K562 (cell line): ENCODE results near the gene TUBB1. TPM values are rescaled to one million over a fixed set of nuclear protein-coding genes. Genes with fewer than 3 reads are reported as not detected.

Experiments used
- ATAC-seq: fragments of 200-7000 bp; cut with Tn5 transposase; 3 replicates; pipeline ENCODE4 v1.9.1; 2020; ENCODE audit warnings: moderate library complexity
- BruUV-seq: library from RNA; stranded (reverse); fragments of 400-500 nt; replicated peaks from 2 replicates; lab custom pipeline; 2021; lab: Mats Ljungman, UMichigan
- CTCF ChIA-PET: fragments of 300-600 bp; formaldehyde crosslinking; extraction: SDS; loops from one replicate; lab custom pipeline; 2021; ENCODE audit warnings: low intra/inter-chr PET ratio; lab: Yijun Ruan, JAX
- POLR2A ChIA-PET: fragments of 300-600, 350-650 bp; sonication (Branson Sonifier 250); formaldehyde crosslinking; extraction: SDS; loops from one replicate; lab custom pipeline; 2021; ENCODE audit warnings: antibody characterized with exemption, inconsistent platforms; lab: Yijun Ruan, JAX
- DNase-seq, 4 experiments: peaks; one replicate each; pipeline versions ENCODE4 v3.0.0 to v3.0.0-alpha.2; 2011 to 2018; ENCODE audit warnings: low spot score in 3 of 4, mixed read lengths in 3 of 4; ENCODE audit errors: extremely low read depth in 1 of 4
- FAIRE-seq: peaks from 2 replicates; lab custom pipeline; 2011; peaks lifted over from hg19 to GRCh38; lab: Jason Lieb, UNC
- H2AFZ ChIP-seq: 2 replicates; pipeline ENCODE4 v1.6.0; 2011; ENCODE audit warnings: low read depth, low read length, control low read depth, inconsistent platforms
- H3K27ac ChIP-seq: fragments of 200-600 bp; 3 replicates; pipeline ENCODE4 v1.8.0; 2011; ENCODE audit warnings: low read depth, mild to moderate bottlenecking, control low read depth, inconsistent platforms, low read length, moderate library complexity, mixed read lengths; ENCODE audit errors: extremely low read depth
- H3K27me3 ChIP-seq, 2 experiments: fragments of 300-600 bp in 1 of 2; 2 replicates in 1 of 2; 3 replicates in 1 of 2; pipeline versions ENCODE4 v1.6.0 to v1.8.0; 2011; ENCODE audit warnings: inconsistent platforms in 2 of 2, low read length in 2 of 2, mild to moderate bottlenecking in 1 of 2, mixed read lengths in 1 of 2, moderate library complexity in 1 of 2; ENCODE audit not compliant: control insufficient read depth in 2 of 2, insufficient read depth in 2 of 2
- H3K36me3 ChIP-seq: fragments of 300-600 bp; 3 replicates; pipeline ENCODE4 v1.8.0; 2011; ENCODE audit warnings: mild to moderate bottlenecking, low read length, inconsistent platforms; ENCODE audit not compliant: control insufficient read depth, insufficient read depth
- H3K4me1 ChIP-seq, 2 experiments: fragments of 200-600 bp in 1 of 2; replicated peaks in 1 of 2; 2 replicates in 1 of 2; 3 replicates in 1 of 2; pipeline versions ENCODE4 v1.5.1 to v1.8.0; 2011; ENCODE audit warnings: inconsistent platforms in 2 of 2, low read length in 2 of 2, mild to moderate bottlenecking in 1 of 2, mixed read lengths in 1 of 2, moderate library complexity in 1 of 2; ENCODE audit not compliant: control insufficient read depth in 2 of 2, insufficient read depth in 2 of 2
- H3K4me2 ChIP-seq: 2 replicates; pipeline ENCODE4 v1.6.1; 2011; ENCODE audit warnings: low read length, control low read depth, inconsistent platforms, mixed read lengths; ENCODE audit not compliant: insufficient read depth
- H3K4me3 ChIP-seq: fragments of 200-600 bp; sonication (generic), shearing (Covaris generic); 2 replicates; pipeline ENCODE4 v1.5.1; 2016; ENCODE audit warnings: control low read depth, inconsistent platforms
- H3K79me2 ChIP-seq: fragments of 200-600 bp; 3 replicates; pipeline ENCODE4 v1.8.0; 2011; ENCODE audit warnings: low read length, inconsistent platforms; ENCODE audit not compliant: control insufficient read depth, insufficient read depth
- H3K9ac ChIP-seq, 2 experiments: 2 replicates each; pipeline versions ENCODE4 v1.6.0 to v1.6.1; 2011; ENCODE audit warnings: low read depth in 2 of 2, low read length in 2 of 2, control low read depth in 1 of 2, inconsistent platforms in 1 of 2, mild to moderate bottlenecking in 1 of 2, mixed read lengths in 1 of 2; ENCODE audit not compliant: insufficient read depth in 1 of 2
- H3K9me1 ChIP-seq: one replicate; pipeline ENCODE4 v1.6.0; 2011; ENCODE audit warnings: inconsistent platforms, mild to moderate bottlenecking, low read length, moderate library complexity; ENCODE audit not compliant: control insufficient read depth, insufficient read depth
- H3K9me3 ChIP-seq: replicated peaks from 2 replicates; pipeline ENCODE4 v1.5.1; 2011; ENCODE audit warnings: low read depth, low read length, inconsistent platforms; ENCODE audit not compliant: control insufficient read depth, insufficient read depth
- H4K20me1 ChIP-seq: replicated peaks from 2 replicates; pipeline ENCODE4 v1.6.1; 2011; ENCODE audit warnings: low read length, inconsistent platforms, mixed read lengths; ENCODE audit not compliant: control insufficient read depth, insufficient read depth
- CREB3 ChIP-seq: fragments of 450-650 bp; conservative IDR thresholded peaks from 2 replicates; pipeline ENCODE4 v1.6.1; 2016; ENCODE audit warnings: missing genetic modification characterization, low read depth, mild to moderate bottlenecking, missing compliant biosample characterization, moderate library complexity
- CTCF ChIP-seq, 3 experiments: IDR thresholded peaks in 2 of 3; conservative IDR thresholded peaks in 1 of 3; 2 replicates each; pipeline ENCODE4 v1.5.1; 2011 to 2012; ENCODE audit warnings: low read length in 3 of 3, mild to moderate bottlenecking in 3 of 3, control low read depth in 2 of 3, improper control_type of control experiment in 1 of 3, inconsistent platforms in 1 of 3, low read depth in 1 of 3, mixed read lengths in 1 of 3, moderate library complexity in 1 of 3; ENCODE audit not compliant: insufficient read depth in 2 of 3
- DACH1 ChIP-seq: fragments of 450-650 bp; IDR thresholded peaks from 2 replicates; pipeline ENCODE4 v1.6.1; 2018; ENCODE audit not compliant: partially characterized antibody
- OTX1 ChIP-seq: fragments of 450-650 bp; formaldehyde crosslinking; IDR thresholded peaks from 2 replicates; pipeline ENCODE4 v1.4.0; 2022; ENCODE audit warnings: mild to moderate bottlenecking
- RAD21 ChIP-seq, 2 experiments: fragments of 250-450 bp in 1 of 2; fragments of 450-650 bp in 1 of 2; sonication (Bioruptor Pico) in 1 of 2; formaldehyde crosslinking in 1 of 2; IDR thresholded peaks in 1 of 2; conservative IDR thresholded peaks in 1 of 2; 2 replicates each; pipeline versions ENCODE4 v1.4.0 to v1.8.0; 2020 to 2022; ENCODE audit warnings: mild to moderate bottlenecking in 2 of 2, moderate library complexity in 1 of 2
- ZNF717 ChIP-seq: fragments of 250-450 bp; sonication (Bioruptor Pico); IDR thresholded peaks from 2 replicates; pipeline ENCODE4 v1.5.0; 2021
- WGBS: fragments of 100-300 bp; shearing (Covaris generic); methylation state at CpG from one replicate; pipeline ENCODE4 v1.1.6; 2016; ENCODE audit warnings: low coverage, mixed read lengths; ENCODE audit not compliant: insufficient coverage; ENCODE audit errors: missing lambda C conversion rate; 5-methylcytosine and 5-hydroxymethylcytosine counted together
- in situ Hi-C: fragments of 300-500 bp; cut with MboI; formaldehyde crosslinking; loops from 4 replicates; pipeline ENCODE4 v1.15.0; 2018; ENCODE audit warnings: inconsistent platforms, mixed read lengths
- intact Hi-C: fragments of 100-400 bp; cut with micrococcal nuclease; formaldehyde crosslinking; loops from 2 replicates; pipeline ENCODE4 v1.14.2; 2022
- polyA plus RNA-seq, 8 experiments: library from polyadenylated mRNA; depleted of rRNA in 4 of 8; stranded (reverse) in 5 of 8; unstranded in 3 of 8; fragments of >200 nt; fragmentation: Nextera tagmentation in 2 of 8; fragmentation: Illumina TruSeq in 1 of 8; extraction: Ambion mirVana in 2 of 8; extraction: Trizol in 1 of 8; gene quantifications; 2 replicates each; pipeline versions ENCODE4 v1.2.1 to v1.2.3, GENCODE V29; 2011 to 2014; ENCODE audit warnings: inconsistent platforms in 1 of 8, missing spikeins in 1 of 8
- total RNA-seq, 7 experiments: library from RNA; depleted of rRNA in 6 of 7; stranded (reverse); fragments of >200 nt in 6 of 7; fragmentation: Illumina TruSeq in 2 of 7; extraction: Trizol in 2 of 7; gene quantifications; 2 replicates each; pipeline versions ENCODE4 v1.2.1 to v1.2.3, GENCODE V29; 2011 to 2021; ENCODE audit warnings: low replicate concordance in 1 of 7

The TUBB1 gene
- total and polyA plus RNA-seq, 9 of the 15 experiments (the other 6 are each of a cell fraction or from before 2014, with no cell fraction given), result 1.5 to 3.9 (median 2.4) TPM

- ChIA-PET CTCF (no interaction called here), POLR2A (no interaction called here)
- DNase-seq, result no peak
- H3K27me3 ChIP-seq, result peaks cover 19 to 22% of the 10 kb centered on the region in 2 experiments
- H2AFZ ChIP-seq, result no peak overlapping the region
- H4K20me1 ChIP-seq, result no peaks in the 10 kb centered on the region
- no peaks in the 10 kb centered on the region for H3K36me3 ChIP-seq
- intact Hi-C loops, result no loop called here
- ATAC-seq, result no peak
- no peak overlapping the region for H3K9ac ChIP-seq
- 41% methylated on average over 7 of the region's 7 CpGs for WGBS
- H3K9me1 ChIP-seq, result no peaks in the 10 kb centered on the region
- BruUV-seq, result no TSS peak
- H3K9me3 ChIP-seq, result no peaks in the 10 kb centered on the region; the same call in 1 of the 2 replicates
- no peaks in the 10 kb centered on the region for H3K4me1 ChIP-seq
- peak; percentile 37 for TF ChIP-seq DACH1
- TF ChIP-seq RAD21 (CRISPR knock-in tag; conservative IDR thresholded peaks at IDR 0.05 in 1 of 2, IDR thresholded peaks at IDR 0.05 in 1 of 2), result 0 out of 4 replicates have a peak, but pooled peaks of 1 of the 2 experiments have one; percentile 20
- TF ChIP-seq ZNF717 (CRISPR knock-in tag), result no peak
- TF ChIP-seq CREB3 (tag), result no peak
- TF ChIP-seq CTCF (IDR thresholded peaks at IDR 0.05 in 2 of 3, conservative IDR thresholded peaks at IDR 0.05 in 1 of 3; ENCODE audit: insufficient read depth in 2 of 3, low read depth in 1 of 3, low read length in 3 of 3), result peak in 1 of 3 experiments; percentile 28; a peak in 2 of 6 replicates
- TF ChIP-seq OTX1 (CRISPR knock-in tag), result no peak
- H3K27ac ChIP-seq, result no peak overlapping the region
- no peak overlapping the region for H3K4me2 ChIP-seq
- no peak for FAIRE-seq
- in situ Hi-C loops, result no loop called here
- no peak overlapping the region for H3K4me3 ChIP-seq
- no peaks in the 10 kb centered on the region for H3K79me2 ChIP-seq
These were observed 36.1 kb downstream of the TUBB1 start for GRCh38 chr20:59055302-59055701.
